IgD-negative memory B cell (primary cell): ENCODE results near the gene SLC39A8. TPM values are rescaled to one million over a fixed set of nuclear protein-coding genes. Genes with fewer than 3 reads are reported as not detected.
"Not testable (repeated sequence)": the region's sequence is repeated elsewhere in the genome, so short reads cannot be mapped to it uniquely, and the experiment has no call there.

ENCODE experiments used
- H3K27ac Mint-ChIP-seq, 3 donors: one replicate each; pipeline ENCODE4 v1.8.0; 2020 to 2022; ENCODE audit warnings: mild to moderate bottlenecking in 3 of 3, mixed read lengths in 3 of 3, moderate library complexity in 1 of 3
- H3K27me3 Mint-ChIP-seq: one replicate; pipeline ENCODE4 v1.8.0; 2021; ENCODE audit warnings: mixed read lengths
- H3K36me3 Mint-ChIP-seq: one replicate; pipeline ENCODE4 v1.8.0; 2020; ENCODE audit warnings: mild to moderate bottlenecking, mixed read lengths
- H3K4me1 Mint-ChIP-seq, 3 donors: one replicate each; pipeline ENCODE4 v1.8.0; 2020 to 2022; ENCODE audit warnings: mixed read lengths in 3 of 3, mild to moderate bottlenecking in 1 of 3
- H3K4me3 Mint-ChIP-seq, 4 donors: one replicate each; pipeline ENCODE4 v1.8.0; 2020 to 2022; ENCODE audit warnings: mild to moderate bottlenecking in 4 of 4, mixed read lengths in 4 of 4, moderate library complexity in 3 of 4
- H3K9me3 Mint-ChIP-seq, 3 donors: one replicate each; pipeline ENCODE4 v1.8.0; 2020 to 2021; ENCODE audit warnings: mixed read lengths in 3 of 3, mild to moderate bottlenecking in 1 of 3
- polyA plus RNA-seq: library from polyadenylated mRNA; unstranded; fragments of 300-500 nt; fragmentation: Illumina TruSeq; gene quantifications from one replicate; pipeline ENCODE4 v1.2.3, GENCODE V29; 2021

Gene SLC39A8
- polyA plus RNA-seq, 1 donor from 2014 or later: 4.3 TPM

- Mint-ChIP-seq H3K27me3 (no peaks in the 10 kb centered on the region), H3K9me3 (peaks cover 0 to 6% (median 0%) of the 10 kb centered on the region in 3 donors), H3K27ac (no peak overlapping the region), H3K4me3 (no peak overlapping the region), H3K4me1 (peaks cover 0 to 8% (median 4%) of the 10 kb centered on the region in 3 donors), H3K36me3 (no peaks in the 10 kb centered on the region)
These were observed 45.8 kb downstream of the SLC39A8 start for GRCh38 chr4:102299354-102300107.

DNA sequence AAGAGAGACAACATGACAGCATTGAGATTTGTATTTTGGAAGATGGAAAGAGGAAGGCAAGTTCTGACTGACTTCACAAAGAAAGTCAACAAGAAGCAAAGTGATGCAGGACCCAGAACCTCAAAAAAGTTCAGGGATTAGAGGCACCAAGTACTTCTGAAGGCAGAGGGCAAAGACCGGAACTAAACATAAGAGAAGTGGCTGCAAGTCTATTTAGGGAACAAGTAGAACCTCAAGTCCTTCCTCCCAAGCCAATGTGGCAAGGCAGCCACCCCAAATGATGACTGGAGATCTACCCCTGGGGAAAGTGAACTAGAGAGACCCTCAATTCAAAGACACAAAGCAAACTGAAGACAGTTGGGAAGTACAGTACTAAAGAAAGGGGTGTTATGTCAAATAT lies 46.6 kb downstream of the SLC39A8 start:
- Mint-ChIP-seq H3K27ac (no peak overlapping the region), H3K9me3 (peaks cover 0 to 8% (median 0%) of the 10 kb centered on the region in 3 donors), H3K36me3 (peaks cover 2% of the 10 kb centered on the region), H3K4me3 (no peak overlapping the region), H3K4me1 (peaks cover 0 to 8% (median 4%) of the 10 kb centered on the region in 3 donors), H3K27me3 (no peaks in the 10 kb centered on the region)

GRCh38 chr4:102295153-102295862 lies 50.0 kb downstream of the SLC39A8 start:
- peaks cover 0 to 8% (median 0%) of the 10 kb centered on the region in 3 donors for H3K9me3 Mint-ChIP-seq
- H3K27me3 Mint-ChIP-seq: no peaks in the 10 kb centered on the region
- H3K4me1 Mint-ChIP-seq: peaks cover 0 to 8% (median 4%) of the 10 kb centered on the region in 3 donors
- no peak overlapping the region for H3K4me3 Mint-ChIP-seq
- H3K36me3 Mint-ChIP-seq: peaks cover 6% of the 10 kb centered on the region
- no peak overlapping the region for H3K27ac Mint-ChIP-seq

- Mint-ChIP-seq H3K9me3 (peaks cover 0 to 2% (median 0%) of the 10 kb centered on the region in 3 donors), H3K4me1 (no peaks in the 10 kb centered on the region), H3K27me3 (no peaks in the 10 kb centered on the region), H3K27ac (no peak overlapping the region), H3K4me3 (no peak overlapping the region), H3K36me3 (peaks cover 4% of the 10 kb centered on the region)
These were observed 56.8 kb downstream of the SLC39A8 start for GRCh38 chr4:102288497-102288896.

DNA sequence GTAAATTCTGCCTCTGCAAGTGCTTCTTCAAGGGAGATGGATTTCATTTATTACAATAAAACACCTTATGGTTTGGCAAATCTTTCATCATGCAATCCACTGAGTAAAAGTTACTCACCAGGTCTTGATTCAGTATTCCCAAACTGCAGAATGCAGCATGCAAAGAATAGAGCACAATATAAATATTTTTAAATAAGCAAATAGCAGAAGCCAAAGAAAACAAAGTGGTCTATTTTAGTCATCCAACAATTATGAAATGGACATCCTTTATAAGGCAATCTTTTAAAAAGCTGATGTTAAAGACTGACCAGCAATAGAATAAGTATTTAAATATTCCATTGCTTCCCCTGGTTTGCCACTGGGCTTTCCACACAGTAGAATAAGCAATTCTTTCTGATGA lies 59.5 kb downstream of the SLC39A8 start:
- peaks cover 0 to 2% (median 0%) of the 10 kb centered on the region in 3 donors for H3K9me3 Mint-ChIP-seq
- H3K27ac Mint-ChIP-seq: no peak overlapping the region
- no peaks in the 10 kb centered on the region for H3K4me1 Mint-ChIP-seq
- no peaks in the 10 kb centered on the region for H3K27me3 Mint-ChIP-seq
- no peak overlapping the region for H3K4me3 Mint-ChIP-seq
- peaks cover 1% of the 10 kb centered on the region for H3K36me3 Mint-ChIP-seq

- no peaks in the 10 kb centered on the region for H3K27me3 Mint-ChIP-seq
- no peaks in the 10 kb centered on the region for H3K9me3 Mint-ChIP-seq
- H3K4me3 Mint-ChIP-seq: no peak overlapping the region
These were observed 64.0 kb downstream of the SLC39A8 start for GRCh38 chr4:102281171-102281839.

DNA sequence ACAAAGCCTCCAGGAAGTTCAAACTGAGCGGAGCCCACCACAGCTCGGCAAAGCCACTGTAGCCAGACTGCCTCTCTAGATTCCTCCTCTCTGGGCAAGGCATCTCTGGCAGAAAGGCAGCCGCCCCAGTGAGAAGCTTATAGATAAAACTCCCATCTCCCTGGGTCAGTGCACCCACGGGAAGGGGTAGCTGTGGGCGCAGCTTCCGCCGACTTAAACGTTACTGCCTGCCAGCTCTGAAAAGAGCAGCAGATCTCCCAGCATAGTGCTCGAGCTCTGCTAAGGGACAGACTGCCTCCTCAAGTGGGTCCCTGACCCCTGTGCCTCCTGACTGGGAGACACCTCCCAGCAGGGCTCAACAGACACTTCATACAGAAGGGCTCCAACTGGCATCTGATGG lies 72.0 kb downstream of the SLC39A8 start:
- H3K9me3 Mint-ChIP-seq, H3K4me3 Mint-ChIP-seq, H3K4me1 Mint-ChIP-seq, H3K36me3 Mint-ChIP-seq, H3K27ac Mint-ChIP-seq, H3K27me3 Mint-ChIP-seq: not testable (repeated sequence)

More at GRCh38 chr4:102281171-102281839, 64.0 kb downstream of the SLC39A8 start:
- no peaks in the 10 kb centered on the region for H3K4me1 Mint-ChIP-seq
- H3K27ac Mint-ChIP-seq: no peak overlapping the region
- H3K36me3 Mint-ChIP-seq: peaks cover 3% of the 10 kb centered on the region

DNA sequence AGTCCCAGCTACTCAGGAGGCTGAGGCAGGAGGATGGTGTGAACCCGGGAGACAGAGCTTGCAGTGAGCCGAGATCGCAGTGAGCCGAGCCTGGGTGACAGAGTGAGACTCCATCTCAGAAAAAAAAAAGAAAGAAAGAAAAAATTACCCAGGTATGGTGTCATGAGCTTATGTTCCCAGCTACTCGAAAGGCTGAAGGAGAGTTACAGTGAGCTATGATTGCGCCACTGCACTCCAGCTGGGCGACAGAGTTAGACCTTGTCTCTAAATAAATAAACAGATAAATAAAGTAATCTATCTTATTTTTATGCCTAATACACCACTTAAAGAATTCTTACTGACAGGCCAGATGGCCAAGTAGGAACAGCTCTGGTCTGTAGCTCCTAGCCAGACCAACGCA lies 73.0 kb downstream of the SLC39A8 start:
- H3K4me1 Mint-ChIP-seq: no peaks in the 10 kb centered on the region
- H3K27ac Mint-ChIP-seq: no peak overlapping the region
- no peak overlapping the region for H3K4me3 Mint-ChIP-seq
- peaks cover 2% of the 10 kb centered on the region for H3K36me3 Mint-ChIP-seq
- H3K27me3 Mint-ChIP-seq: no peaks in the 10 kb centered on the region
- H3K9me3 Mint-ChIP-seq: peaks cover 0 to 2% (median 0%) of the 10 kb centered on the region in 3 donors

- H3K9me3 Mint-ChIP-seq: no peaks in the 10 kb centered on the region
- H3K27me3 Mint-ChIP-seq: no peaks in the 10 kb centered on the region
- no peaks in the 10 kb centered on the region for H3K36me3 Mint-ChIP-seq
- H3K4me3 Mint-ChIP-seq: no peak overlapping the region
- no peak overlapping the region for H3K27ac Mint-ChIP-seq
- H3K4me1 Mint-ChIP-seq: no peaks in the 10 kb centered on the region
These were observed 76.9 kb downstream of the SLC39A8 start for GRCh38 chr4:102268355-102268754.

DNA sequence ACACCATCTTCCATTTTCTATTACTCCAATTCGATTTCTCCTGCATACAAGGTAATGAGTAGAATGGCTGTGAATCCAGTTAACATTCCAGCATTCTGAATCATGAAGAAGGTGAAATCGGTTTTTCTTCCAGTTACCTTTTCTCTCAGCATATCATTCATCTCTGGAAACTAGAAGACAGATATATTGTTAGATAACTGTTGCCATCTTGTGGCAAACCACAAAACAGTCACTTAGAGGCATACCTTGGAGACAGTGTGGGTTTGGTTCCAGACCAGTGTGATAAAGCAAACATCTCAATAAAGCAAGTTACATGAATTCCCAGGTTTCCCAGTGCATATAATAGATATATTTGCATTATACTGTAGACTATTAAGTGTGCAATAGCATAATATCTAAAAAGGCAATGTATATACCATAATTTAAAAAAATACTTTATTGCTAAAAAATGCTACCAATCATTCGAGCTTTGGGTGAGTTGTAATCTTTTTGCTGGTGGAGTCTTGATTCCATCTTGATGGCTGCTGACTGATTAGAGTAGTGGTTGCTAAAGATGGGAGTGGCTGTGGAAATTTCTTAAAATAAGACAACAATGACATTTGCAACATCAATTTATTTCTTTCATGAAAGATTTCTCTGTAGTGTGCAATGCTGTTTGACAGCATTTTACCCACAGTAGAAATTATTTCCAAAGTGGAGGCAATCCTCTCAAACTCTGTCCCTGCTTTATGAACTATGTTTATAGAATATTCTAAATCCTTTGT lies 82.1 kb downstream of the SLC39A8 start:
- Mint-ChIP-seq H3K27me3 (no peaks in the 10 kb centered on the region), H3K27ac (no peak overlapping the region), H3K36me3 (no peaks in the 10 kb centered on the region), H3K9me3 (no peaks in the 10 kb centered on the region), H3K4me1 (peaks cover 0 to 2% (median 2%) of the 10 kb centered on the region in 3 donors), H3K4me3 (no peak overlapping the region)

GRCh38 chr4:102259702-102260101 lies 85.6 kb downstream of the SLC39A8 start:
- H3K4me3 Mint-ChIP-seq: no peak overlapping the region
- H3K4me1 Mint-ChIP-seq: peaks cover 0 to 2% (median 2%) of the 10 kb centered on the region in 3 donors
- H3K36me3 Mint-ChIP-seq: no peaks in the 10 kb centered on the region
- no peaks in the 10 kb centered on the region for H3K9me3 Mint-ChIP-seq
- H3K27ac Mint-ChIP-seq: no peak overlapping the region
- H3K27me3 Mint-ChIP-seq: no peaks in the 10 kb centered on the region

DNA sequence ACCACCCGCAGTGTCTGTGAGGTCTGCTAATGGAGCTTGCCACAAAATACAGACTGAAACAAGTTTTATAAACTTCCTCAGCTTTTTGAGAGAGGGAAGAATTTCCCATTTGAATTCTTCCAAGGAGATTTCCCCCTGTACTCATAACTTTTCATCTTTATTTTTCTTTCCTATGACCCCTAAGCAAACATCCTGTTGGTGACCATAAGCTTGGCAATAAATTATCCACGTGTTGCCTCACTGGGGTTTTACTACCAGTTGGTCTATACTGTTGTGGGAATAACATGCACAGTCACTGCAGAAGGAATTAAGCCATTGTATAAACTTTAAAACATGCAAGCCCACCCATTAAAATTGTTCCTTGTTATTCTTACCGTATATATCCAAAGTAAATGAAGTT lies 86.2 kb downstream of the SLC39A8 start:
- no peaks in the 10 kb centered on the region for H3K36me3 Mint-ChIP-seq
- H3K9me3 Mint-ChIP-seq: no peaks in the 10 kb centered on the region
- H3K27me3 Mint-ChIP-seq: no peaks in the 10 kb centered on the region
- no peak overlapping the region for H3K4me3 Mint-ChIP-seq
- H3K4me1 Mint-ChIP-seq: peaks cover 0 to 2% (median 2%) of the 10 kb centered on the region in 3 donors
- no peak overlapping the region for H3K27ac Mint-ChIP-seq

- no peak overlapping the region for H3K27ac Mint-ChIP-seq
These were observed 89.0 kb downstream of the SLC39A8 start for GRCh38 chr4:102256321-102256720.

DNA sequence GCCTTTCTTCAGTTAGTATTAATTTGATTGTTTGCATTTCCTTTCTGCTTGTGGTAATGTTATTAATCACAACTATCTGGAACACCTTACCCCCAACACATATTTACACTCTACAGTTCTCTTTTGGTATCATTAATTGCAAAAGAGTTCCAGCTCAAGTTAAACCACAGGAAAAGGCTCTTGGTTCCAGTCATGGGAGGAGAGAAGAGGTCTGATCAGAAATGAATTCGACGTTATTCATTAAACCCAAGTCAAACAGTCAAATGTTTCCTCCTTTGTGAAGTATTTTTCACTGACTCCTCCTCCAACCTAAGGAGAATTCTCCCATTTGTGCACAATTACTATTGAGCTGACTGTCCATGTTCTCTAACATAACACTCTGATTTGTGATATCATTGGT lies 91.4 kb downstream of the SLC39A8 start:
- Mint-ChIP-seq H3K9me3 (no peaks in the 10 kb centered on the region), H3K4me1 (no peaks in the 10 kb centered on the region), H3K27me3 (no peaks in the 10 kb centered on the region), H3K27ac (no peak overlapping the region), H3K36me3 (peaks cover 3% of the 10 kb centered on the region), H3K4me3 (no peak overlapping the region)

More at GRCh38 chr4:102256321-102256720, 89.0 kb downstream of the SLC39A8 start:
- H3K4me1 Mint-ChIP-seq: no peaks in the 10 kb centered on the region
- H3K27me3 Mint-ChIP-seq: no peaks in the 10 kb centered on the region
- H3K36me3 Mint-ChIP-seq: peaks cover 3% of the 10 kb centered on the region
- no peaks in the 10 kb centered on the region for H3K9me3 Mint-ChIP-seq
- H3K4me3 Mint-ChIP-seq: peak overlapping the region in 1 of 4 donors; percentile 43

DNA sequence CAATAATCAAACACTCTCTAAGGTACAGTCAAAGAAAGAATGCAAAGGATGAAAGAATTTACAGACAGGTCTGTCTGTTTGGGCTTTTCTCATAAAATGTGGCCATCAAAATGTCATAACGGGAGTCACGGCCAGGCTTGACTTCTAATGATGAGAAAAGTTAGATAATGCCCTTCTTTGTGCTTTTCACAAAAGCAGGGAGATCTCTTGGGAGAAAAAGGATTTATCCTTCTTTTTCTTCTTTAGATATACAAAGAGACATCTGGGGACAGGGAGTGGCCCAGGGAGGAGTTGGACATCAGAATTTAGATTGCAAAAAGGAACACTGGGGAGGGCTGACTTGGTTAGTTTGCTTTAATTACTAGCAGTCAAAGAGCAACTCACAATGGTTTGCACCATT lies 93.1 kb downstream of the SLC39A8 start:
- peaks cover 3% of the 10 kb centered on the region for H3K36me3 Mint-ChIP-seq
- no peak overlapping the region for H3K27ac Mint-ChIP-seq
- H3K27me3 Mint-ChIP-seq: no peaks in the 10 kb centered on the region

More for the DNA sequence above, 93.1 kb downstream of the SLC39A8 start:
- Mint-ChIP-seq H3K9me3 (no peaks in the 10 kb centered on the region), H3K4me1 (no peaks in the 10 kb centered on the region), H3K4me3 (no peak overlapping the region)
